ENCODE data around the gene NAALADL2. TPM values are rescaled to one million over a fixed set of nuclear protein-coding genes. Genes with fewer than 3 reads are reported as not detected.
A peak's percentile ranks its signal among the peaks of the same experiment; 100 is the strongest.

The NAALADL2 gene
- total RNA-seq, 1 experiment from 2014 or later: 12.8 TPM

DNA sequence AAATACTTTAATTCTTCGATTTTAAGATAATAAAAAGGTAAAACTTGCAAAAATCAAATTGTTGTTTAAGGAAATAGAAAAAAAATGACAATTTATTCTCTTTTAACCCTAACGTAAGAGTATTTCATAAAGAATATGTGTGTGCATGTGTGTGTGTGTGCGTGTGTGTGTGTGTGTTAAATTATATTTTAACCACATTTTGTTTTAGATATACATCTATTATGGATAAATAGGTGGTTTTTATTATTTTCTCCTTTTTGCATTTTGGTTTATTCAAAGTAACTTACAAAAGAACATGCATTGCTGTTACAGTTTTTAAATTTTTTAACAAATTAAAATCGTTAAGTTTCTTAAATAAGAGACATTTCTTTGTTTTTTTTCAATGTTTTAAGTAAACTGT, 414.4 kb downstream of the NAALADL2 start:
- CTCF ChIA-PET: no interaction called here
- TF ChIP-seq CTCF (conservative IDR thresholded peaks at IDR 0.05) (no peak), EZH2 (IDR thresholded peaks at IDR 0.05; ENCODE audit: low read depth) (no peak)

DNA sequence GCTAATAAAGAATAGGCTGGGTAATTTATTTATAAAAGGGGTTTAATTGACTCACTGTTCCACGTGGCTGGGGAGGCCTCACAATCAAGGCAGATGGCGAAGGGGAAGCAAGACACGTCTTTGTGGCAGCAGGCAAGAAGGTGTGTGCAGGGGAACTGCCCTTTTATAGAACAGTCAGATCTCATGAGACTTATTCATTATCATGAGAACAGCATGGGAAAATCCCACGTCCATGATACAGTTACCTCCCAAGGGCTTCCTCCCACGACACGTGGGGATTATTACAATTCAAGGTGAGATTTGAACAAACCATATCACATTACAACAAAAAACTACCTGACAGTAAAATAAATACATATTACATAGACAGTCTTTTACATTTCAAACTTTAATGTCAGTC, 414.9 kb downstream of the NAALADL2 start:
- TF ChIP-seq CTCF (conservative IDR thresholded peaks at IDR 0.05) (no peak), EZH2 (IDR thresholded peaks at IDR 0.05; ENCODE audit: low read depth) (no peak)
- Histone ChIP-seq H3K36me3 (ENCODE audit: low read depth) (no peaks in the 10 kb centered on the region), H3K4me2 (no peak overlapping the region), H3F3A (ENCODE audit: insufficient read depth, low read depth) (no peaks in the 10 kb centered on the region), H4K20me1 (ENCODE audit: insufficient read depth) (no peaks in the 10 kb centered on the region), H3K9me3 (ENCODE audit: insufficient read depth, low read depth) (no peaks in the 10 kb centered on the region), H3K4me1 (replicated peaks; ENCODE audit: insufficient read depth) (no peaks in the 10 kb centered on the region), H3K9me2 (ENCODE audit: insufficient read depth) (no peaks in the 10 kb centered on the region; the same call in 1 of the 2 replicates), H3K27me3 (ENCODE audit: insufficient read depth, low read depth) (no peaks in the 10 kb centered on the region), H2AFZ (0 out of 2 replicates have a peak overlapping the region, but pooled peaks have one; percentile 19), H3K4me3 (no peak overlapping the region), H3K27ac (no peak overlapping the region), H3K79me2 (ENCODE audit: low read depth) (no peaks in the 10 kb centered on the region)
- BruUV-seq (replicated peaks): no TSS peak
- DNase-seq: no peak
- POLR2A ChIA-PET (ENCODE audit: unreplicated experiment): no interaction called here
- CTCF ChIA-PET: no interaction called here
- intact Hi-C loops (cut with micrococcal nuclease; ENCODE audit: unreplicated experiment): no loop called here

More for the DNA sequence above, 414.4 kb downstream of the NAALADL2 start:
- Histone ChIP-seq H3K27me3 (ENCODE audit: insufficient read depth, low read depth) (no peaks in the 10 kb centered on the region), H3K4me3 (no peak overlapping the region), H3K79me2 (ENCODE audit: low read depth) (no peaks in the 10 kb centered on the region), H3K36me3 (ENCODE audit: low read depth) (no peaks in the 10 kb centered on the region), H3K4me2 (no peak overlapping the region), H3K9me2 (ENCODE audit: insufficient read depth) (no peaks in the 10 kb centered on the region; the same call in 1 of the 2 replicates), H3F3A (ENCODE audit: insufficient read depth, low read depth) (no peaks in the 10 kb centered on the region), H4K20me1 (ENCODE audit: insufficient read depth) (no peaks in the 10 kb centered on the region), H2AFZ (no peak overlapping the region), H3K4me1 (replicated peaks; ENCODE audit: insufficient read depth) (no peaks in the 10 kb centered on the region), H3K27ac (no peak overlapping the region), H3K9me3 (ENCODE audit: insufficient read depth, low read depth) (no peaks in the 10 kb centered on the region)
- no peak for DNase-seq
- BruUV-seq (replicated peaks): no TSS peak
- POLR2A ChIA-PET (ENCODE audit: unreplicated experiment): no interaction called here
- intact Hi-C loops (cut with micrococcal nuclease; ENCODE audit: unreplicated experiment): no loop called here

DNA sequence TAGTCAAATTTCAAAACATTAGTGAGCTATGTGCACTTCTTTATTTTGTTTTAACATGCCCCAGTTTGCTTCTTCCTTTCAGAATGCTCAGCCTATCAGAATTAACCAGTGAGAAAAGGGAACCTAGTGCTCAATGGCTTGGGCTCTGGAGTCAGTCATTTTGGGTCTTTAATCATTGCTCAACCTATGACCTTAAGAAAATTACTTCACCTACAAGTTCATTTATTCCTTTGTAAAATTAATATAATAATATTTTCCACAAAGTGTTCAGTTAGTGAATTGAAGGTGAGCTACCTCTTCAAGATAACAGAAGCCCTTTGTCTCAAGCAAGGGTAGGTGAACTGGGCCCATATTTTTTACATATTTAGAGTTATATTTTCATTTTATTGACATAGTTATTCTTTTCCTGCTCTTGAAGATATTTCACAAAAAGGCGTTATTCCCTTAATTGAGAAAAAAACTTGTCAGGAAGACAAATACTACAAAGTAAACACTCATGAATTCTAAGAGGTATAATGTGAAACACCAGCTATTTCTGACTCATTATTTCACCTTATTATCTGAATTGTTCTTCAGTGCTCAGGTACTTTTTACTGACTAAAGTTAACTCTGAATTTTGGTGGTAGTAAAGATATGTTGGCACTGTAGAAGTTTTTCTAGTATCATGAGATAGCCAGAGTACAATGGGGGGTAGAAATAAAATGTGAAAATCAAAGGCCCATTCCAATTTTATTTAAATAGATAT, 415.5 kb downstream of the NAALADL2 start:
- Histone ChIP-seq H3K4me3 (no peak overlapping the region), H3K4me1 (replicated peaks; ENCODE audit: insufficient read depth) (no peaks in the 10 kb centered on the region), H3K27me3 (ENCODE audit: insufficient read depth, low read depth) (no peaks in the 10 kb centered on the region), H2AFZ (0 out of 2 replicates have a peak overlapping the region, but pooled peaks have one; percentile 19), H3F3A (ENCODE audit: insufficient read depth, low read depth) (no peaks in the 10 kb centered on the region), H3K9me2 (ENCODE audit: insufficient read depth) (no peaks in the 10 kb centered on the region; the same call in 1 of the 2 replicates), H3K27ac (no peak overlapping the region), H3K79me2 (ENCODE audit: low read depth) (no peaks in the 10 kb centered on the region), H3K36me3 (ENCODE audit: low read depth) (no peaks in the 10 kb centered on the region), H3K4me2 (no peak overlapping the region), H4K20me1 (ENCODE audit: insufficient read depth) (no peaks in the 10 kb centered on the region), H3K9me3 (ENCODE audit: insufficient read depth, low read depth) (no peaks in the 10 kb centered on the region)
- POLR2A ChIA-PET (ENCODE audit: unreplicated experiment): no interaction called here
- no peak for DNase-seq
- no TSS peak for BruUV-seq (replicated peaks)
- CTCF ChIA-PET: no interaction called here
- intact Hi-C loops (cut with micrococcal nuclease; ENCODE audit: unreplicated experiment): no loop called here
- no peak for TF ChIP-seq CTCF (conservative IDR thresholded peaks at IDR 0.05)
- TF ChIP-seq EZH2 (IDR thresholded peaks at IDR 0.05; ENCODE audit: low read depth): no peak
